HG03097 (cell line): Measurements from ENCODE around the gene THSD4.

Source experiments
- ATAC-seq: cut with Tn5 transposase; IDR thresholded peaks from one replicate; pipeline ENCODE4 v1.9.1; 2021; ENCODE audit not compliant: unreplicated experiment, low FRiP score

Gene THSD4

GRCh38 chr15:71502077-71502432 is 386.8 kb downstream of the THSD4 start:
- ATAC-seq, result no peak

- ATAC-seq, result no peak
These were observed 390.7 kb downstream of the THSD4 start for GRCh38 chr15:71505962-71506361.

GRCh38 chr15:71506946-71507345 is 391.7 kb downstream of the THSD4 start:
- no peak for ATAC-seq

GRCh38 chr15:71508081-71508682 is 392.9 kb downstream of the THSD4 start:
- no peak for ATAC-seq

GRCh38 chr15:71509139-71509538 is 393.9 kb downstream of the THSD4 start:
- ATAC-seq, result no peak

GRCh38 chr15:71510763-71511162 is 395.5 kb downstream of the THSD4 start:
- ATAC-seq, result no peak

- no peak for ATAC-seq
These were observed 396.8 kb downstream of the THSD4 start for GRCh38 chr15:71511796-71512681.

- no peak for ATAC-seq
These were observed 397.4 kb downstream of the THSD4 start for GRCh38 chr15:71512682-71513006.

GRCh38 chr15:71515375-71516186 is 400.3 kb downstream of the THSD4 start:
- no peak for ATAC-seq

- no peak for ATAC-seq
These were observed 402.5 kb downstream of the THSD4 start for GRCh38 chr15:71517751-71518150.

- no peak for ATAC-seq
These were observed 403.4 kb downstream of the THSD4 start for GRCh38 chr15:71518661-71519060.

GRCh38 chr15:71526060-71526820 is 411.0 kb downstream of the THSD4 start:
- no peak for ATAC-seq

- no peak for ATAC-seq
These were observed 414.1 kb downstream of the THSD4 start for GRCh38 chr15:71529361-71529760.

- no peak for ATAC-seq
These were observed 414.8 kb downstream of the THSD4 start for GRCh38 chr15:71530116-71530515.

GRCh38 chr15:71532994-71533393 is 417.7 kb downstream of the THSD4 start:
- ATAC-seq, result no peak

GRCh38 chr15:71538181-71538580 is 422.9 kb downstream of the THSD4 start:
- no peak for ATAC-seq

GRCh38 chr15:71541746-71542145 is 426.5 kb downstream of the THSD4 start:
- no peak for ATAC-seq

- no peak for ATAC-seq
These were observed 427.6 kb downstream of the THSD4 start for GRCh38 chr15:71542836-71543235.

GRCh38 chr15:71543413-71543812 is 428.1 kb downstream of the THSD4 start:
- ATAC-seq, result no peak

GRCh38 chr15:71545223-71545760 is 430.0 kb downstream of the THSD4 start:
- no peak for ATAC-seq
